Right atrium auricular region (tissue), 2 donors: Measurements from ENCODE around the gene ZNF93. TPM values are rescaled to one million over a fixed set of nuclear protein-coding genes. Genes with fewer than 3 reads are reported as not detected.

Experiments
- DNase-seq: peaks from one replicate; pipeline ENCODE4 v3.0.0-alpha.2; 2019; ENCODE audit warnings: low spot score
- H3K27ac ChIP-seq, 2 donors: fragments of 200-600 bp; sonication (generic); 1 replicate in 1 of 2; 2 replicates in 1 of 2; pipeline ENCODE4 v1.5.1; 2016 to 2019
- H3K27me3 ChIP-seq, 2 donors: fragments of 200-600 bp; sonication (generic); one replicate each; pipeline versions ENCODE4 v1.5.1 to v1.6.0; 2017 to 2019
- H3K36me3 ChIP-seq: fragments of 200-600 bp; sonication (generic); one replicate; pipeline ENCODE4 v1.5.1; 2016
- H3K4me1 ChIP-seq, 2 donors: fragments of 200-600 bp; sonication (generic); one replicate each; pipeline versions ENCODE4 v1.5.1 to v1.6.0; 2017 to 2019
- H3K4me3 ChIP-seq, 2 donors: fragments of 200-600 bp; sonication (generic); 1 replicate in 1 of 2; 2 replicates in 1 of 2; pipeline ENCODE4 v1.5.1; 2017 to 2019; ENCODE audit warnings: mild to moderate bottlenecking in 1 of 2, moderate library complexity in 1 of 2
- H3K9me3 ChIP-seq, 2 donors: fragments of 200-600 bp; sonication (generic); one replicate each; pipeline ENCODE4 v1.5.1; 2019
- CTCF ChIP-seq, 2 donors: fragments of 200-600 bp; sonication (generic); IDR thresholded peaks; one replicate each; pipeline ENCODE4 v1.5.1; 2019; ENCODE audit warnings: antibody characterized with exemption in 2 of 2
- total RNA-seq, 2 donors: library from RNA; depleted of rRNA; stranded (reverse); fragments of >200 nt; gene quantifications; one replicate each; pipeline ENCODE4 v1.1.0, GENCODE V29; 2016

The ZNF93 gene
- total RNA-seq, 2 donors from 2014 or later = 1.7 to 4.0 TPM

- DNase-seq = no peak
- Histone ChIP-seq H3K36me3 (peaks cover 10% of the 10 kb centered on the region), H3K27me3 (no peaks in the 10 kb centered on the region), H3K27ac (no peak overlapping the region), H3K4me3 (no peak overlapping the region), H3K4me1 (no peaks in the 10 kb centered on the region), H3K9me3 (peaks cover 0 to 48% of the 10 kb centered on the region in 2 donors)
- TF ChIP-seq CTCF (IDR thresholded peaks at IDR 0.05) = no peak
Observed at GRCh38 chr19:19937403-19937802, 36.7 kb downstream of the ZNF93 start.

- no peak for TF ChIP-seq CTCF (IDR thresholded peaks at IDR 0.05)
- Histone ChIP-seq H3K9me3 (peaks cover 0 to 37% of the 10 kb centered on the region in 2 donors), H3K36me3 (peaks cover 6% of the 10 kb centered on the region), H3K27ac (no peak overlapping the region), H3K4me3 (no peak overlapping the region), H3K27me3 (no peaks in the 10 kb centered on the region), H3K4me1 (no peaks in the 10 kb centered on the region)
- no peak for DNase-seq
Observed at GRCh38 chr19:19938449-19938848, 37.7 kb downstream of the ZNF93 start.

- Histone ChIP-seq H3K27ac (no peak overlapping the region), H3K27me3 (no peaks in the 10 kb centered on the region), H3K4me1 (no peaks in the 10 kb centered on the region), H3K36me3 (no peaks in the 10 kb centered on the region), H3K9me3 (no peaks in the 10 kb centered on the region), H3K4me3 (no peak overlapping the region)
- no peak for DNase-seq
- no peak for TF ChIP-seq CTCF (IDR thresholded peaks at IDR 0.05)
Observed at GRCh38 chr19:19943848-19944582, 43.3 kb downstream of the ZNF93 start.

GRCh38 chr19:19944583-19944880 is 43.8 kb downstream of the ZNF93 start:
- DNase-seq = no peak
- Histone ChIP-seq H3K36me3 (no peaks in the 10 kb centered on the region), H3K4me1 (no peaks in the 10 kb centered on the region), H3K4me3 (no peak overlapping the region), H3K9me3 (no peaks in the 10 kb centered on the region), H3K27ac (no peak overlapping the region), H3K27me3 (no peaks in the 10 kb centered on the region)
- no peak for TF ChIP-seq CTCF (IDR thresholded peaks at IDR 0.05)

- Histone ChIP-seq H3K4me3 (no peak overlapping the region), H3K9me3 (no peaks in the 10 kb centered on the region), H3K27me3 (no peaks in the 10 kb centered on the region), H3K27ac (no peak overlapping the region), H3K36me3 (no peaks in the 10 kb centered on the region), H3K4me1 (no peaks in the 10 kb centered on the region)
- TF ChIP-seq CTCF (IDR thresholded peaks at IDR 0.05) = no peak
- DNase-seq = no peak
Observed at GRCh38 chr19:19946226-19946625, 45.5 kb downstream of the ZNF93 start.

GRCh38 chr19:19948800-19949199 is 48.1 kb downstream of the ZNF93 start:
- H3K9me3 ChIP-seq = no peaks in the 10 kb centered on the region
- no peaks in the 10 kb centered on the region for H3K27me3 ChIP-seq
- no peaks in the 10 kb centered on the region for H3K4me1 ChIP-seq
- H3K27ac ChIP-seq = no peak overlapping the region
- no peaks in the 10 kb centered on the region for H3K36me3 ChIP-seq
- DNase-seq = no peak
- no peak overlapping the region for H3K4me3 ChIP-seq
- TF ChIP-seq CTCF (IDR thresholded peaks at IDR 0.05) = no peak
